ENCODE data around the gene NTPCR.
"Not testable (repeated sequence)": the region's sequence is repeated elsewhere in the genome, so short reads cannot be mapped to it uniquely, and the experiment has no call there.

Gene NTPCR, protein sequence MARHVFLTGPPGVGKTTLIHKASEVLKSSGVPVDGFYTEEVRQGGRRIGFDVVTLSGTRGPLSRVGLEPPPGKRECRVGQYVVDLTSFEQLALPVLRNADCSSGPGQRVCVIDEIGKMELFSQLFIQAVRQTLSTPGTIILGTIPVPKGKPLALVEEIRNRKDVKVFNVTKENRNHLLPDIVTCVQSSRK

GRCh38 chr1:232950197-232951176 lies at the start of gene NTPCR:
NTPCR (plus strand) TSS chr1:232950611; CDS start chr1:232950711, 100 bp downstream.
- DNase-seq, result peak; percentile 99

- DNase-seq, result no peak
Observed at GRCh38 chr1:232900818-232901217, 49.6 kb upstream of the NTPCR start.

DNA sequence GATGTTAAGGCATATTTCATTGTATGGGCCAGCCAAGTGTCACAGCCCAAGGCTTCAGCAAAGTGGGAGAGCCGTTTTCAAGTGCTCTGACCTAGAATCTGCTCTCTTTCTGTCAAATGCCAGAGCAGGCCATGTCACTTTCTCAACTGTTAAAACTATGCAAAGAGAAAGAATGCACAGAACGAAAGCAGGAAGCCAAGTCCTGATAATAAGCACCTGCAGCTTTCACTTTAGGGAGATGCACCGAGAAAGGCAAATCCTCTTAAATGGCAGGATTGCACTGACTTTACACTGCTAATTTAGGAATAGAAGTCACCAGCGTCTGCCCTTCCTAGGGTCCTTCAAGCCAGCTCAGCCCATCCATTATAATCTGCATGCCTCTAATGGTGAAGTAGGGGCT lies 49.2 kb upstream of the NTPCR start:
- DNase-seq, result no peak

DNA sequence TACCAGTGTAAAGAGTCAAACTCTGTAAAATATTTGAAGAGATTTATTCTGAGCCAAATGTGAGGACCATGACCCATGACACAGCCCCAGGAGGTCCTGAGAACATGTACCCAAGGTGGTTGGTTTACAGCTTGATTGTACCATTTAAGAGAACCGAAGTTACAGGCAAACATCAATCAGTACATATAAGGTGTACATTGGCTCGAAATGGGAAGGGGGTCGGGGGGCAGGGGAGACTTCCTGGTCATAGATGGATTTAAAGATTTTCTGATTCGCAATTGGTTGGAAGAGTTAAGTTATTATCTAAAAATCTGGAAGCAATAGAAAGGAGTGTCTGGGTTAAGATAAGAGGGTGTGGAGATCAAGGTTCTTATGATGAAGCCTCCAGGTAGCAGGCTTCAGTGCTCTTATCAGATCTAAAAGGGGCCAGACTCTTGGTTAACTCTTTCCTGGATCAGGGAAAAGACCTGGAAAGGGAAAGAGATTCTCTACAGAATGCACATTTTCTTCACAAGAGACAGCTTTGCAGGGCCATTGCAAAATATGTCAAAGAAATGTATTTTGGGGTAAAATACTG lies 47.5 kb upstream of the NTPCR start:
- DNase-seq, result no peak

GRCh38 chr1:232904131-232904530 lies 46.3 kb upstream of the NTPCR start:
- no peak for DNase-seq

GRCh38 chr1:232904566-232904965 lies 45.8 kb upstream of the NTPCR start:
- DNase-seq, result peak; percentile 22

DNA sequence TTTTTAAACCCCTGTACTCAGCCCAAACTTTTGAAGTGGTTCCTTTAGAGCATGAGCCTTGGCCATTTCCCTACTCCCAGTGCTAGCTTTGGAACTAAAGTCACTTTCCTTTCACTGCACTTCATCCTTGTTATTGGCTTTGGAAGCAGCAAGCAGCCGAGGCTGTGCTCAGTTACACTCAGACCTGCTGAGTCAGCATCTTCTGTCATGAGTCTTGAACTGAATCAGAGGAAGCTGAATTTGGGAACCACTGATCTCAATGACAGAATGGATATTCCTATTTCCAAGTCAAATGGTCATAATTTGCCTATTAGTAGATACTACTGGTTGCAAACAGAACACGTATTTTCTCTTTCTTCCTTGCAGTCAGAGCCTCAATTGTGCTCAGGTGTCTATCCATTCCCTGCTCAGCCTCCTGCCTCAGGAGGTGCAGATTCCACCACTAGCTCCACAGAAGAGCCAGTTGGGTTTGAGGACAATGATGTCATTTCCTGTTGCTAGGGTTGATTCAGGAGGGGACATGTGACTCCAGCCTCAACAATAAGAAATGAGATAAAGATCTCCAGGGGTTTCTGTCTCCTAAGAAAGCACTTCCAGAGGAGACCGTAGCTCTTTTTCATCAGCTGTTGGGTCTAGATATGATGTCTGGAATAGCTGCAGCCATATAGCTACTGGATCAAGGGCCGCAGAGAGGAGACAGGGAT lies 44.9 kb upstream of the NTPCR start:
- peak; percentile 71 for DNase-seq

DNA sequence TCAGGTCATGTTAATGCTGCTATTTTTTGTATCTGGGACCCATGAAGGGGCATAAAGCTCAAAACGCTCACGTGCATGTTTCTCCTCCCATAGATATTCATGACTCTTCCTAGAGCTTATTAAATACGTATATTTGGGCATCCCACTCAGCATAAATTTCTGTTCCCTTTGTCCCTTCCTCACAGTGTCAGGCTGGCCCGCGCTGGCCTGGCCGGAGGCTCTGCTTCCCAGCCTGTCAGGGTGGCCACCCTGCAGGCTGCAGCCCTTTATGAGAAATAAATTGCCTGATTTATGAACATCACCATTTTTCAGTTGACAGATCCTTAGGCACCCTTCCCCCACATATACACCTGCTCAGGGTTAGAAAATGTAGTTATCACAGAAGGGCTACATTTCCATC lies 44.0 kb upstream of the NTPCR start:
- no peak for DNase-seq

- DNase-seq, result no peak
Observed at GRCh38 chr1:232908831-232909230, 41.6 kb upstream of the NTPCR start.

GRCh38 chr1:232909752-232910151 lies 40.7 kb upstream of the NTPCR start:
- DNase-seq, result no peak

DNA sequence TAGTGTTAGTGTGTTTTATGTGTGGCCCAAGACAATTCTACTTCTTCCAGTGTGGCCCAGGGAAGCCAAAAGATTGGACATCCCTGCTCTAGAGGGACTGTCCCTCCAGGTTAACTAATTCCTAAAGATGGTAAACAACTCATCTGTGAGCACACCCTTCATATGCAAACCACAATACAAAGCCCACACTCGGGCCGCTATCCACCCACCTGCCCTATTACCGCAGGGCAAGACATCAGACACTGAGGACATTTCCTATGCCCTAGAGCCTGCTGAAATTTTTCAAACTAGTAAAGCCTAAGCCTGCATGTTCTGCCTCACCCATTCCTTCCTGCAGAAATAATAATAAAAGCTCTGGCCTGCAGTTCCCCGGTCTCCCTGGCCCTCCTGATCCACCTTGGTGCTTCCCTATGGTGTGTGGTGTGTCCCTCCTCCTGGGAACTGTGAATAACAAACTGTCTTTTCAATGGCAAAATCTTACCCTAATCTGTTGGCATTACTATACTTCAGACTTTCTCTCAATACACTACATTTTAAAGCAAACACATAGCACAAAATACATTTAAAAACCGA lies 39.3 kb upstream of the NTPCR start:
- no peak for DNase-seq

GRCh38 chr1:232912845-232913580 lies 37.4 kb upstream of the NTPCR start:
- no peak for DNase-seq

- not testable (repeated sequence) for DNase-seq
Observed at GRCh38 chr1:232914271-232914670, 36.1 kb upstream of the NTPCR start.

DNA sequence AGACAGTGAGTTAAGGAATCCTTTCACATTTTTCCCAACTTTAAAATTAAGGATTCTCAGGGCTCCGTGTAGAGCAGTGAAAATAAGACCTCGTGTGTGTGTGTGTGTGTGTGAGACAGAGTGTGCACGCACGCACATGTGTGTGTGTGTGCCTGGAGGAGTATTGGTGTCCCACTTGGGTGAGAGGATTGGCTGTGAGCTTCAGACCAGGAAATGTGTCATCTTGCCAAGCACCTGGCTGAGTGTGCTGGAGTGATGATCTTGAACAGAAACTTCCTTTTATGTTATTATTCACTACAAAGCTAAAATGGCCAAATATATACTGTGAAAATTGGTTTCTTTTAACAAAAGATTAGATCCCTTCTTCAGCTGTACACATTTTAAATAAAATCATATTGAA lies 35.2 kb upstream of the NTPCR start:
- no peak for DNase-seq

DNA sequence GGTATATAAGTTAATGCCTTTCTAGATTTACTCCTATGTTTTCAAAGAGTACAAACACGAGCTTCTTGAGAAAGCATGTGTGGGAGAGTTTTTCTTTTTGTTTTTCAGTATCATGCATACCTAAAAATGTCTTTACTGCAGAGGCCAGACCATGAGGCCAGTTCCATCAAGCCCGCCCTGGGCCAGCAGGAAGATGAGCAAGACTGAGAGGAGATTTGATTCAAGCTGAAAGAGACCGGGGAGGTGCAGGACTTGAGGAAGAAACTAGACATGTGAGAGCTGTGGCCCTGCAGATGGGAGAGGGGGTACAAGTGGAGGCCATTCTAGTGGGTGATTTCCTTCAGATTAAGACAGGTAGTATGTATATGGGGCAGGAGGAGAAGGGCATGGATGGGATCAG lies 33.4 kb upstream of the NTPCR start:
- no peak for DNase-seq

DNA sequence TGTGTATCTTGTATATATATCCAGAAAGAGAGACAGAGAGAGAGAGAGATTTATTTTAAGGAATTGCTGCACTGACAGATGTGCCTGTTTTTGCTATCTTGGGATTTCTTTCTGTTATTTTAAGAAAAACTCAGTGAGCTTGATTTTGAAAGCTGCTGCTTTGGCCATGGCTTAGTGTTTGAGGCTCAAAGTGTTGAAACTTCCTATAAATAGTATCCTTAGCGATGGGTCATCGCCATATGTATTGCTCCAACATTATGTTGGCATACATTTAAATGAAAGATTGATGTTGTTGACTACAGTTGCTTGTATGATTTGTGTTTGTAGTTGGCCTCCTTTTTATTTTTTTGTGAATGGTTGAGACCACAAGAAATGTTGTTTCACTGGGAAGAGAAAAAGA lies 29.0 kb upstream of the NTPCR start:
- peak; percentile 7 for DNase-seq

DNA sequence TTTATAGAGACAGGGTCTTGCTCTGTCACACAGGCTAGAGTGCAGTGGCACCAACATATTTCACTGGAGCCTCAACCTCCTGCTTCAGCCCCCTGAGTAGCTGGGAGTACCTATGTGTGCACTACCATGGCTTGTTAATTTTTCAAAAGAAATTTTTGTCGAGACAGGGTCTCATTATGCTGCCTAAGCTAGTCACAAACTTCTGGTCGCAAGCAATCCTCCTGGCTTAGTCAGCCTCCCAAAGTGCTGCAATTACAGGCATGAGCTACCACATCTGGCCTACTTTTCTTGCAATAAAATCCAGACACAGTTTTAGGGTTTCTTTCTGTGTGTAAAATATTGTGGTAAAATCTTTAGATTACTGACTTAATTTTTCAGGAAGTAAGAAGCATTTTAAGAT lies 27.9 kb upstream of the NTPCR start:
- no peak for DNase-seq

DNA sequence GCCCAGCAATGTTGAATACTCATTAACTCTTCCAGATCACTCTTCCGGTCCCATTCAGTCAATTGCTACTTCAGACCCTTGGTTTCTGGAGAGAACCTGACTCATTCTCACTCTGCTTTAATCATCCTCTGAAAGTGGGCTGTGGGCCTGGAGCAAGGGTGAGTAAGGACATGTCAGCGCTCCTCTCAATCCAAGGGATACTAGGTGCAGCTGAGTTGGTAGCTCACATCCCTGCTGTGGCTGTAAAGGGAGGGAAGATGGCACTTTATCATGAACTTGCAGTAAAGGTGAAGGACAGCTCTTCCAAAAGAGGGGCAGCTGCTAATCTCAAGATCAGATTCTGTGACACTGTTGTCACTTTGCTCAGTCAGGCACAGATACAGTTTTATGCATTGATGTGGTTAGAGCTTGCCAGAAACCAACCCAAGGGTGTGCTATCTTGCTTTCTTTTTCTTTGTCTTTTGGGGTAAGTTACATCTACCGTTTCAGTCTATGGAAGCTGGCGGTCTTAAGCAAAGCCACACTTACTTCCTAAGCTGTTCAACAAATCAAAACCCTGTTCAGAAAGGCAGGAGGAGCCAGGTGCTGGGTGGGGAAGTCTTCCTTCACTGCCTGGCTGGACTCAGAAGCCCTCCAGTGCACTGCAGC lies 26.5 kb upstream of the NTPCR start:
- no peak for DNase-seq

DNA sequence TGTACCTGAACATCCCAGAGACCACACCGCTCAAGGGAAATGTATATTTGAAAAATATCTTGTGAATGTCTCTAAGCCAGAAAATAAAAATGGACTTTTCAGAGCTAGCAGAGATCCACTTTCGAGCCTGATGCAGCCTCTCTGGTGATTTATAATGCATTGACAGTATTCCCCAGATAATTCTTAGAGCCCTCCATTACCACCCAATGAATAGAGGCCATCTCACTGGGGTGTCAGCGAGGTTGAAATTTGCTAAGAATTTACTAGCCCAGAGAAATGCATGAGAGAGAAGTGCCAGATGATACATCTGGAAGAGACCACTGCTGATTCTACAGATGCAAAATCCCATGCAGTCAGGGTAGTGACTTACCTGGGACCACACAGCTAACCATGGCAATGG lies 25.5 kb upstream of the NTPCR start:
- DNase-seq, result no peak

DNA sequence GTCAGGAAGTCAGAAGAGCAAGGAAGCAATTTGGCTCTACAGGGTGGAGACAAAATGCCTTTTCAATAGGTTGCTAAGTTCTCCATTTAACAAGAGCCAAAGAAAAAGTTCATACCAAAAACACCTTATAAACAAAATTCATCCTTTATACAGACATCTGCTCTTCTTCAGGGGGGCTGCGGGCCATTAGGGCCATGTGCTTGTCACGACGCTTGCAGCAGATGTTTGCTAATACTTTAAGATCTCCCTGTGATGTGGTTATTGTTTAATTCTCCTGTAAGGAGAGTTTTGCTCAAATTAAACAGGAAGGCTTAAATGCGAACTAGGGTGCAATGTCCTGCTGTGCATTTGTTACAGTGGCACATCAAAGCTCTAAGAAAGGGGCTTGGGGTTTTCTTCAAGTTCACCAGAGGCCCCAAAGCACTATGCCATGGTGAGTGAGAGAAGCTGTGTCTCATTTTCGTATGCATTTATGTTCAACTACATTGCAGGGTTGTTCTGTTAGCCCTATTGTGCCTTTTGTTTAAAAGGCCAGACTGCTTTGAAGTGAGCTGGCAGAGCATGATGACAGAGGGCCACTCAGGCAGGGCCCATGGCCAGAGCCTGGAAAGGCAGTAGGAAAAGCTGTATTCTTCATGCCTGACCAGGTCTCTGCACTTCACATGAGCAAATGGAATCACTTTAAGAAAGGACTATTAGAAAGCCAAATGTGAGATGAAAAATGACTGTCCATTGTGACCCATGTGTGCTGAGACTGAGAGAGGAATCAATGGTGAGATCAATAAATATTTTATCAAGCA lies 24.8 kb upstream of the NTPCR start:
- DNase-seq, result no peak

DNA sequence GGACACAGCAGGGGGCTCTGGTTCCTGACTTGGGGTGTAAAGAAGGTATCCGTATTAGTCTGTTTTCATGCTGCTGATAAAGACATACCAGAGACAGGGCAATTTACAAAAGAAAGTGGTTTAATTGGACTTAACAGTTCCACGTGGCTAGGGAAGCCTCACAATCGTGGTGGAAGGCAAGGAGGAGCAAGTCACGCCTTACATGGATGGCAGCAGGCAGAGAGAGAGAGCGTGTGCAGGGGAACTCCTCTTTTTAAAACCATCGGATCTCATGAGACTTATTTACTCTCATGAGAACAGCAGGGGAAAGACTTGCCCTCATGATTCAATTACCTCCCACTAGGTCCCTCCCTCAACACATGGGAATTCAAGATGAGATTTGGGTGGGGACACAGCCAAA lies 23.2 kb upstream of the NTPCR start:
- DNase-seq, result not testable (repeated sequence)

All from suppressor macrophage treated with lipopolysaccharide for 4 hours (primary cell).